ENCODE data around the gene PVR.
"Not testable (repeated sequence)": the region's sequence is repeated elsewhere in the genome, so short reads cannot be mapped to it uniquely, and the experiment has no call there.

PVR gene

GRCh38 chr19:44645407-44646048 is 1.8 kb downstream of the PVR start:
- no peak for DNase-seq (ENCODE audit: low spot score)

- DNase-seq (ENCODE audit: low spot score), result no peak
Measured at GRCh38 chr19:44646049-44646416, 2.3 kb downstream of the PVR start.

- DNase-seq (ENCODE audit: low spot score), result no peak
Measured at GRCh38 chr19:44647144-44647543, 3.4 kb downstream of the PVR start.

- DNase-seq (ENCODE audit: low spot score), result peak; percentile 73
Measured at GRCh38 chr19:44648631-44649251, 5.0 kb downstream of the PVR start.

- DNase-seq (ENCODE audit: low spot score), result no peak
Measured at GRCh38 chr19:44649578-44650145, 6.0 kb downstream of the PVR start.

- no peak for DNase-seq (ENCODE audit: low spot score)
Measured at GRCh38 chr19:44653343-44653742, 9.6 kb downstream of the PVR start.

- DNase-seq (ENCODE audit: low spot score), result peak; percentile 63
Measured at GRCh38 chr19:44653977-44654774, 10.5 kb downstream of the PVR start.

- DNase-seq (ENCODE audit: low spot score), result peak; percentile 82
Measured at GRCh38 chr19:44657211-44657921, 13.7 kb downstream of the PVR start.

- no peak for DNase-seq (ENCODE audit: low spot score)
Measured at GRCh38 chr19:44658069-44658733, 14.5 kb downstream of the PVR start.

GRCh38 chr19:44660081-44660480 is 16.4 kb downstream of the PVR start:
- no peak for DNase-seq (ENCODE audit: low spot score)

- DNase-seq (ENCODE audit: low spot score), result no peak
Measured at GRCh38 chr19:44661205-44661604, 17.5 kb downstream of the PVR start.

- DNase-seq (ENCODE audit: low spot score), result no peak
Measured at GRCh38 chr19:44661904-44662303, 18.2 kb downstream of the PVR start.

- peak; percentile 52 for DNase-seq (ENCODE audit: low spot score)
Measured at GRCh38 chr19:44662691-44663385, 19.1 kb downstream of the PVR start.

- no peak for DNase-seq (ENCODE audit: low spot score)
Measured at GRCh38 chr19:44663996-44664395, 20.3 kb downstream of the PVR start.

- no peak for DNase-seq (ENCODE audit: low spot score)
Measured at GRCh38 chr19:44664976-44665375, 21.3 kb downstream of the PVR start.

- no peak for DNase-seq (ENCODE audit: low spot score)
Measured at GRCh38 chr19:44666852-44667556, 23.3 kb downstream of the PVR start.

- no peak for DNase-seq (ENCODE audit: low spot score)
Measured at GRCh38 chr19:44668985-44669764, 25.5 kb downstream of the PVR start.

GRCh38 chr19:44670027-44670426 is 26.3 kb downstream of the PVR start:
- DNase-seq (ENCODE audit: low spot score), result not testable (repeated sequence)

- DNase-seq (ENCODE audit: low spot score), result no peak
Measured at GRCh38 chr19:44671400-44671799, 27.7 kb downstream of the PVR start, which contains the start of gene CEACAM19. CEACAM19 (plus strand) TSS chr19:44671482; CDS start chr19:44671932, 450 bp downstream.
